Hair follicle dermal papilla cell (primary cell): Measurements from ENCODE around the gene ZNF587B. TPM values are rescaled to one million over a fixed set of nuclear protein-coding genes. Genes with fewer than 3 reads are reported as not detected.

Experiments used
- total RNA-seq: library from RNA; depleted of rRNA; stranded (reverse); fragments of >200 nt; gene quantifications from 2 replicates; pipeline ENCODE4 v1.2.3, GENCODE V29; 2012

The ZNF587B gene
- total RNA-seq, result 25.1 and 29.4 TPM in 2 replicates

DNA sequence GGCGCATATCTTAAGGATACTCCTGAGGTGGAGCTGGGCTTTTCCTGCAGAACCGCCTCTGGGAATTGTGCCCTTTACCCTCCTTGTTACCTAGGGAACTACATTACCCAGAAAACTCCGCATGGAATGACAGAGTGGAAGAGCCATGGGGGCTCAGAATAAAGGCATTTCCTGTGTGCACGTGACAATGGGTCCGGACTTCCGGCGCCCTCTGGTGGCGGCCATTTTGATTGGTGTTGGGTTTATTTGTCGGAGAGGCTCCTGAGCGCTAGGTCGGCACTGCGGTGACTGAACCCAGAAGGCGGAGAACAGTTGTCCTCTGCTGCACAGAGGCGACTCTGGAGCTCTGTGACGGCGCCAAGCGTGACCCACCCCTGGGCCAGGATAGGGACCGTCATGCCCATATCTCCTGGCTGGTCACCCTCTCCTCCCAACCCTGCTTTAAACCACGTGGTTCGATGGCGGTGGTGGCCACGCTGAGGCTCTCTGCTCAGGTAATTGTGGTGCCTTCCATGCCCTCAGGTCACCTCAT lies at the start of gene ZNF587B:
ZNF587B (plus strand) TSS at position 229 of the 532 bp plus-strand sequence; CDS start at position 459, 230 bp downstream.

DNA sequence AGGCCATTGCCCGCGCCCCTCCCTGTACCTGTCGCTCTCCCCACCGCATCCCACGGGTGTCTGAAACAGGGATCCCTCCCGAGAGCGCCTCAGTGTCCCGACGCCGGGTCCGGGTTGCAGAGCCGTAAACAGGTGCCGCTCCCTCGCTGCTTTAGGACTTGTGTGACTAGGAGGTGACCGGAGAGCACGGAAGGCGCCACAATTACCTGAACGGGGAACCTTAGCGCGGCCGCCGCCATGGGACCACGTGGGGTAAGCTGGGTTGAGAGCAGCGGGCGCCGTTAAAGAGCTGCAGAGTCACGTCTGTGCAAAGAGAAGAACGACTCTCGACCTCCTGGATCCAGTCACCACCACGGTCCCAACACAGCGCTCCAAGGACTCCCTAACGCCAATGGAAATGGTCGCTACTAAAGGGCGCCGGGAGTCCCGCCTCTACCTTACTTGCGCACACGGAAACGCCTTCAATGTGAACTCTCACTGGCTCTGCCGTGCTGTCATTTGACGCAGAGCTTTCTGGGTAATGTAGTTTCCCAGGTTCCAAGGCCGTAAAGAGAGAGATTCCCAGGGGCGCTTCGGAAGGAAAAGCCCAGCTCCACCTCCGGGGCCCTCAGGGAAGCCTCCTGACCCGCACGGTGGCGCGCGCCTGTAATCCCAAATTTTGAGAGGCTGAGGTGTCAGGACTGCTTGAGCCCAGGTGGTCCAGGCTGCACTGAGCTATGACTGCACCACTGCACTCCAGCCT lies 15.4 kb upstream of the ZNF587B start, which contains the start of gene ZNF552:
ZNF552 (minus strand) TSS at position 409 of the 742 bp plus-strand sequence; CDS start at position 239, 170 bp downstream.

DNA sequence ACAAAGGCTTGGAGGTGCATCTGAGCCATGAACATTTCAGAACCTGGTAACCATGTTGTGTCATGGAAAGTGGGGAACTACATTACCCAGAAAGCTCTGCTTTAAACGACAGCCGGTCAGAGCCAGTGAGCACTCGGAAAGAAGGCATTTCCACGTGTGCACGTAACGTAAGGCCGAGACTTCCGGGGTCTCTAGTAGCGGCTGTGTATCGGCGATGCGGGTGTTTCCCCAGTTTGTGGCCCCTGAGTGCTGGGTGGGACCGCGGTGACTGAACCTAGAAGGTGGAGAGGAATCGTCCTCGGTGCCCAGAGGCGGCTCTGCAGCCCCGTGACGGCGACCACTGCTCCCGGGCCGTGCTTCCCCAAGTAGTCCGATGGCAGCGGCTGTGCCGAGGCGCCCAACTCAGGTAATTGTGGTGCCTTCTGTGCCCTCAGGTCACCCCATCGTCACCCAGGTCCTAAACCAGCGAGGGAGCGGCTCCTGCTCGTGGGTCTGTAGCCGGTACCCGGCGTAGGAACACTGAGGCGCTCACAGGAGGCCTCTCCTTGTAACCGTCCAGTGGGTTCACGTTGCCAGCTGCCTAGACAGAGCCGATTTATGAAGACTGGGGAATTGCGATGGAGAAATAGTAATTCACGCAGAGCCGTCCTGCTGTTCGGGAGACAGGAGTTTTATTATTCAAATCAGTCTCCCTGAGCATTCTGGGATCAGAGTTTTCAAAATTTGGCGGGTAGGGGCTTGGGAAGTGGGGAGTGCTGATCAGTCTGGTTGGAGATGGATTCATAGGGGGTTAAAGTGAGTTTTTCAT lies 19.8 kb downstream of the ZNF587B start, which contains the start of gene ZNF587:
ZNF587 (plus strand) TSS at position 194 of the 808 bp plus-strand sequence; CDS start at position 374, 180 bp downstream.

DNA sequence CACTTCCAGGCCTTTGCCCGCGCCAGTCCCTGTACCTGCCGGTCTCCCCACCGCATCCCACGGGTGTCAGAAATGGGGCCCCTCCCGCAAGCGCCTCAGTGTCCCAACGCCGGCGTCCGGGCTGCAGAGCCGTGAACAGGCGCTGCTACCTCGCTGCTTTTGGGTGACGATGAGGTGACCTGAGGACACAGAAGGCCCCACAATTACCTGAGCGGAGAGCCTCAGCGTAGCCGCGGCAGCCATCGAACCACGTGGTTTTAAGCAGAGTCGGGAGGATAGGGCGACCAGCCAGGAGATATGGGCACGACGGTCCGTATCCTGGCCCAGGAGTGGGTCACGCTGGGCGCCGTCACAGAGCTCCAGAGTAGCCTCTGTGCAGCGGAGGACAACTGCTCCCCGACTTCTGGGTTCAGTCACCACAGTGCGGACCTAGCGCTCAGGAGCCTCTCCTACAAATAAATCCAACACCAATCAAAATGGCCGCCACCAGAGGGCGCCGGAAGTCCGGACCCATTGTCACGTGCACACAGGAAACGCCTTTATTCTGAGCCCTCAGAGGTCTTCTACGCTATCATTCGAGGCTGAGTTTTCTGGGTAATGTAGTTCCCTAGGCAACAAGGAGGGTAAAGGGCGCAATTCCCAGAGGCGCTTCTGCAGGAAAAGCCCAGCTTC lies 58.6 kb downstream of the ZNF587B start, which contains the start of gene ZNF814:
ZNF814 (minus strand) TSS at position 478 of the 672 bp plus-strand sequence; CDS start at position 243, 235 bp downstream.

Other genes with a start within 250 kb of the ZNF587B start
- gene ZIK1, start 246.2 kb upstream of the ZNF587B start, total RNA-seq, result 11.5 and 13.8 TPM in 2 replicates
- gene ZNF530, start 230.4 kb upstream of the ZNF587B start, total RNA-seq, result 3.8 and 5.0 TPM in 2 replicates
- gene ZNF134, start 216.1 kb upstream of the ZNF587B start, total RNA-seq, result 33.9 and 40.4 TPM in 2 replicates
- 9.2 and 9.6 TPM in 2 replicates for gene ZNF211, start 197.1 kb upstream of the ZNF587B start, total RNA-seq
- not detected in 2 replicates for gene ZSCAN4, start 161.4 kb upstream of the ZNF587B start, total RNA-seq
- gene ZNF551, start 148.3 kb upstream of the ZNF587B start, total RNA-seq, result 12.6 and 13.6 TPM in 2 replicates
- 6.0 and 7.6 TPM in 2 replicates for gene ZNF154, start 121.1 kb upstream of the ZNF587B start, total RNA-seq
- gene ZNF671, start 102.7 kb upstream of the ZNF587B start, total RNA-seq, result 9.6 and 10.1 TPM in 2 replicates
- gene ZNF776, start 83.5 kb upstream of the ZNF587B start, total RNA-seq, result 16.0 and 19.5 TPM in 2 replicates
- 15.3 and 17.0 TPM in 2 replicates for gene ZNF586, start 60.6 kb upstream of the ZNF587B start, total RNA-seq
- gene ZNF552, start 15.4 kb upstream of the ZNF587B start, total RNA-seq, result 4.5 and 6.0 TPM in 2 replicates
- gene ZNF587, start 19.6 kb downstream of the ZNF587B start, total RNA-seq, result 34.4 and 52.9 TPM in 2 replicates
- gene ZNF814, start 58.7 kb downstream of the ZNF587B start, total RNA-seq, result 9.1 and 13.6 TPM in 2 replicates
- gene ZNF417, start 86.3 kb downstream of the ZNF587B start, total RNA-seq, result 17.0 and 21.9 TPM in 2 replicates
- 3.9 and 6.3 TPM in 2 replicates for gene ZNF418, start 105.1 kb downstream of the ZNF587B start, total RNA-seq
- gene ZNF256, start 117.4 kb downstream of the ZNF587B start, total RNA-seq, result 5.3 and 7.5 TPM in 2 replicates
- gene C19orf18, start 144.2 kb downstream of the ZNF587B start, total RNA-seq, result not detected in 2 replicates
- 19.5 and 25.9 TPM in 2 replicates for gene ZNF606, start 172.5 kb downstream of the ZNF587B start, total RNA-seq
- not detected in 2 replicates for gene ZSCAN1, start 203.7 kb downstream of the ZNF587B start, total RNA-seq
- gene ZNF135, start 229.0 kb downstream of the ZNF587B start, total RNA-seq, result 7.3 and 8.0 TPM in 2 replicates